SKM-1 (cell line): ENCODE measurements around the gene CENPX.

Experiments used
- DNase-seq: peaks from one replicate; lab custom pipeline; 2025; ENCODE audit not compliant: unreplicated experiment; lab: John Stamatoyannopoulos, UW

Gene CENPX

GRCh38 chr17:82013341-82013740 lies 9.3 kb downstream of the CENPX start:
- DNase-seq = no peak

- no peak for DNase-seq
These were observed 9.9 kb downstream of the CENPX start for GRCh38 chr17:82012640-82013295.

- no peak for DNase-seq
These were observed 10.4 kb downstream of the CENPX start for GRCh38 chr17:82012261-82012639.

GRCh38 chr17:82011617-82012187 lies 11.0 kb downstream of the CENPX start:
- no peak for DNase-seq

GRCh38 chr17:82010575-82011525 lies 11.8 kb downstream of the CENPX start:
- no peak for DNase-seq

- DNase-seq = no peak
These were observed 13.3 kb downstream of the CENPX start for GRCh38 chr17:82009413-82009812.

- no peak for DNase-seq
These were observed 13.7 kb downstream of the CENPX start for GRCh38 chr17:82008941-82009405.

- no peak for DNase-seq
These were observed 14.3 kb downstream of the CENPX start for GRCh38 chr17:82008258-82008940.

- DNase-seq = no peak
These were observed 15.0 kb downstream of the CENPX start for GRCh38 chr17:82007495-82008257.

- DNase-seq = no peak
These were observed 15.5 kb downstream of the CENPX start for GRCh38 chr17:82007228-82007494.

GRCh38 chr17:82006468-82007227 lies 16.0 kb downstream of the CENPX start:
- DNase-seq = no peak

- no peak for DNase-seq
These were observed 16.9 kb downstream of the CENPX start for GRCh38 chr17:82005701-82006348.

- DNase-seq = no peak
These were observed 17.9 kb downstream of the CENPX start for GRCh38 chr17:82004517-82005455.

GRCh38 chr17:82003411-82004381 lies 19.0 kb downstream of the CENPX start:
- no peak for DNase-seq

- no peak for DNase-seq
These were observed 21.1 kb downstream of the CENPX start for GRCh38 chr17:82001571-82002056.

- DNase-seq = no peak
These were observed 21.7 kb downstream of the CENPX start for GRCh38 chr17:82000803-82001570.
